ENCODE data around the gene KRT82. TPM values are rescaled to one million over a fixed set of nuclear protein-coding genes. Genes with fewer than 3 reads are reported as not detected.

The KRT82 gene
- polyA plus RNA-seq, 2 of the 4 experiments (the other 2 are of a cell fraction), result not detected

- TF ChIP-seq, protein P1, sequence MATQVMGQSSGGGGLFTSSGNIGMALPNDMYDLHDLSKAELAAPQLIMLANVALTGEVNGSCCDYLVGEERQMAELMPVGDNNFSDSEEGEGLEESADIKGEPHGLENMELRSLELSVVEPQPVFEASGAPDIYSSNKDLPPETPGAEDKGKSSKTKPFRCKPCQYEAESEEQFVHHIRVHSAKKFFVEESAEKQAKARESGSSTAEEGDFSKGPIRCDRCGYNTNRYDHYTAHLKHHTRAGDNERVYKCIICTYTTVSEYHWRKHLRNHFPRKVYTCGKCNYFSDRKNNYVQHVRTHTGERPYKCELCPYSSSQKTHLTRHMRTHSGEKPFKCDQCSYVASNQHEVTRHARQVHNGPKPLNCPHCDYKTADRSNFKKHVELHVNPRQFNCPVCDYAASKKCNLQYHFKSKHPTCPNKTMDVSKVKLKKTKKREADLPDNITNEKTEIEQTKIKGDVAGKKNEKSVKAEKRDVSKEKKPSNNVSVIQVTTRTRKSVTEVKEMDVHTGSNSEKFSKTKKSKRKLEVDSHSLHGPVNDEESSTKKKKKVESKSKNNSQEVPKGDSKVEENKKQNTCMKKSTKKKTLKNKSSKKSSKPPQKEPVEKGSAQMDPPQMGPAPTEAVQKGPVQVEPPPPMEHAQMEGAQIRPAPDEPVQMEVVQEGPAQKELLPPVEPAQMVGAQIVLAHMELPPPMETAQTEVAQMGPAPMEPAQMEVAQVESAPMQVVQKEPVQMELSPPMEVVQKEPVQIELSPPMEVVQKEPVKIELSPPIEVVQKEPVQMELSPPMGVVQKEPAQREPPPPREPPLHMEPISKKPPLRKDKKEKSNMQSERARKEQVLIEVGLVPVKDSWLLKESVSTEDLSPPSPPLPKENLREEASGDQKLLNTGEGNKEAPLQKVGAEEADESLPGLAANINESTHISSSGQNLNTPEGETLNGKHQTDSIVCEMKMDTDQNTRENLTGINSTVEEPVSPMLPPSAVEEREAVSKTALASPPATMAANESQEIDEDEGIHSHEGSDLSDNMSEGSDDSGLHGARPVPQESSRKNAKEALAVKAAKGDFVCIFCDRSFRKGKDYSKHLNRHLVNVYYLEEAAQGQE (IDR thresholded peaks at IDR 0.05), result no peak
- TF ChIP-seq MAFK (IDR thresholded peaks at IDR 0.05; ENCODE audit: partially characterized antibody) (no peak), EP300 (IDR thresholded peaks at IDR 0.05) (no peak), RAD21 (conservative IDR thresholded peaks at IDR 0.05 in 1 of 2, IDR thresholded peaks at IDR 0.05 in 1 of 2) (no peak), CEBPB (IDR thresholded peaks at IDR 0.05) (no peak)
- TF ChIP-seq, protein P2, sequence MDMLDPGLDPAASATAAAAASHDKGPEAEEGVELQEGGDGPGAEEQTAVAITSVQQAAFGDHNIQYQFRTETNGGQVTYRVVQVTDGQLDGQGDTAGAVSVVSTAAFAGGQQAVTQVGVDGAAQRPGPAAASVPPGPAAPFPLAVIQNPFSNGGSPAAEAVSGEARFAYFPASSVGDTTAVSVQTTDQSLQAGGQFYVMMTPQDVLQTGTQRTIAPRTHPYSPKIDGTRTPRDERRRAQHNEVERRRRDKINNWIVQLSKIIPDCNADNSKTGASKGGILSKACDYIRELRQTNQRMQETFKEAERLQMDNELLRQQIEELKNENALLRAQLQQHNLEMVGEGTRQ (IDR thresholded peaks at IDR 0.05), result no peak
- TF ChIP-seq, protein P3, sequence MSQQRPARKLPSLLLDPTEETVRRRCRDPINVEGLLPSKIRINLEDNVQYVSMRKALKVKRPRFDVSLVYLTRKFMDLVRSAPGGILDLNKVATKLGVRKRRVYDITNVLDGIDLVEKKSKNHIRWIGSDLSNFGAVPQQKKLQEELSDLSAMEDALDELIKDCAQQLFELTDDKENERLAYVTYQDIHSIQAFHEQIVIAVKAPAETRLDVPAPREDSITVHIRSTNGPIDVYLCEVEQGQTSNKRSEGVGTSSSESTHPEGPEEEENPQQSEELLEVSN (IDR thresholded peaks at IDR 0.05; ENCODE audit: borderline replicate concordance, low read depth), result no peak
Observed at GRCh38 chr12:52360663-52361271, 45.4 kb downstream of the KRT82 start (continued).

- FAIRE-seq, result no peak
- no peak for TF ChIP-seq CBX2 (IDR thresholded peaks at IDR 0.05; ENCODE audit: borderline replicate concordance, low read depth)
- no peak for TF ChIP-seq ESRRA (IDR thresholded peaks at IDR 0.05; ENCODE audit: borderline replicate concordance, low read length)
- TF ChIP-seq ATOH8 (CRISPR knock-in tag; IDR thresholded peaks at IDR 0.05; ENCODE audit: low read depth), result no peak
- TF ChIP-seq PHF8 (IDR thresholded peaks at IDR 0.05; ENCODE audit: borderline replicate concordance, low read depth), result no peak
- no peak for TF ChIP-seq FOSB (CRISPR knock-in tag; IDR thresholded peaks at IDR 0.05)
- TF ChIP-seq, protein P4, sequence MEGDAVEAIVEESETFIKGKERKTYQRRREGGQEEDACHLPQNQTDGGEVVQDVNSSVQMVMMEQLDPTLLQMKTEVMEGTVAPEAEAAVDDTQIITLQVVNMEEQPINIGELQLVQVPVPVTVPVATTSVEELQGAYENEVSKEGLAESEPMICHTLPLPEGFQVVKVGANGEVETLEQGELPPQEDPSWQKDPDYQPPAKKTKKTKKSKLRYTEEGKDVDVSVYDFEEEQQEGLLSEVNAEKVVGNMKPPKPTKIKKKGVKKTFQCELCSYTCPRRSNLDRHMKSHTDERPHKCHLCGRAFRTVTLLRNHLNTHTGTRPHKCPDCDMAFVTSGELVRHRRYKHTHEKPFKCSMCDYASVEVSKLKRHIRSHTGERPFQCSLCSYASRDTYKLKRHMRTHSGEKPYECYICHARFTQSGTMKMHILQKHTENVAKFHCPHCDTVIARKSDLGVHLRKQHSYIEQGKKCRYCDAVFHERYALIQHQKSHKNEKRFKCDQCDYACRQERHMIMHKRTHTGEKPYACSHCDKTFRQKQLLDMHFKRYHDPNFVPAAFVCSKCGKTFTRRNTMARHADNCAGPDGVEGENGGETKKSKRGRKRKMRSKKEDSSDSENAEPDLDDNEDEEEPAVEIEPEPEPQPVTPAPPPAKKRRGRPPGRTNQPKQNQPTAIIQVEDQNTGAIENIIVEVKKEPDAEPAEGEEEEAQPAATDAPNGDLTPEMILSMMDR (IDR thresholded peaks at IDR 0.05), result no peak
- TF ChIP-seq GATA3 (IDR thresholded peaks at IDR 0.05; ENCODE audit: borderline replicate concordance), result no peak
- no peak for TF ChIP-seq TFCP2L1 (CRISPR knock-in tag; IDR thresholded peaks at IDR 0.05)
- no peak for TF ChIP-seq NFE2L2 (conservative IDR thresholded peaks at IDR 0.05; ENCODE audit: low read length)
- no peak for TF ChIP-seq ELK1 (IDR thresholded peaks at IDR 0.05; ENCODE audit: low read depth, low read length)
- TF ChIP-seq BHLHE40 (IDR thresholded peaks at IDR 0.05; ENCODE audit: low read depth, low read length), result no peak
- no peak for TF ChIP-seq BCL3 (IDR thresholded peaks at IDR 0.05)
- no peak for TF ChIP-seq MAFK (IDR thresholded peaks at IDR 0.05; ENCODE audit: partially characterized antibody)
- TF ChIP-seq RARB (CRISPR knock-in tag; IDR thresholded peaks at IDR 0.05), result no peak
- TF ChIP-seq, protein P1 (IDR thresholded peaks at IDR 0.05), result no peak
- no peak for TF ChIP-seq EHF (CRISPR knock-in tag; IDR thresholded peaks at IDR 0.05)
Observed at GRCh38 chr12:52360106-52360662, 46.0 kb downstream of the KRT82 start.

More at GRCh38 chr12:52360106-52360662, 46.0 kb downstream of the KRT82 start:
- Histone ChIP-seq H3K9me3 (no peaks in the 10 kb centered on the region), H3K4me1 (0 out of 3 replicates have a peak, but pooled peaks cover 3% of the 10 kb centered on the region), H3K4me2 (no peak overlapping the region), H3K4me3 (no peak overlapping the region), H3K27ac (no peak overlapping the region)
- DNase-seq (ENCODE audit: low read depth in 1 of 2, low spot score in 1 of 2), result no peak
- POLR2A ChIA-PET, result no interaction called here
- no peak for ATAC-seq
- 86% methylated on average over 7 of the region's 7 CpGs for WGBS (ENCODE audit: missing lambda C conversion rate)
- CTCF ChIA-PET, result interaction anchor here (1.5 to 46.1 kb wide), 7 partner anchors 11 to 620 kb away, joined by 5 to 1221 read pairs (median 13); no protein-coding TSS in a partner anchor
